ENCODE measurements around the gene ZBTB7C.

- TF ChIP-seq, protein P1, sequence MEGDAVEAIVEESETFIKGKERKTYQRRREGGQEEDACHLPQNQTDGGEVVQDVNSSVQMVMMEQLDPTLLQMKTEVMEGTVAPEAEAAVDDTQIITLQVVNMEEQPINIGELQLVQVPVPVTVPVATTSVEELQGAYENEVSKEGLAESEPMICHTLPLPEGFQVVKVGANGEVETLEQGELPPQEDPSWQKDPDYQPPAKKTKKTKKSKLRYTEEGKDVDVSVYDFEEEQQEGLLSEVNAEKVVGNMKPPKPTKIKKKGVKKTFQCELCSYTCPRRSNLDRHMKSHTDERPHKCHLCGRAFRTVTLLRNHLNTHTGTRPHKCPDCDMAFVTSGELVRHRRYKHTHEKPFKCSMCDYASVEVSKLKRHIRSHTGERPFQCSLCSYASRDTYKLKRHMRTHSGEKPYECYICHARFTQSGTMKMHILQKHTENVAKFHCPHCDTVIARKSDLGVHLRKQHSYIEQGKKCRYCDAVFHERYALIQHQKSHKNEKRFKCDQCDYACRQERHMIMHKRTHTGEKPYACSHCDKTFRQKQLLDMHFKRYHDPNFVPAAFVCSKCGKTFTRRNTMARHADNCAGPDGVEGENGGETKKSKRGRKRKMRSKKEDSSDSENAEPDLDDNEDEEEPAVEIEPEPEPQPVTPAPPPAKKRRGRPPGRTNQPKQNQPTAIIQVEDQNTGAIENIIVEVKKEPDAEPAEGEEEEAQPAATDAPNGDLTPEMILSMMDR (IDR thresholded peaks at IDR 0.05) = no peak
- TF ChIP-seq POLR2AphosphoS5 (IDR thresholded peaks at IDR 0.05) (no peak), POLR2A (IDR thresholded peaks at IDR 0.05) (no peak)
Measured at GRCh38 chr18:48317781-48318381, 91.3 kb downstream of the ZBTB7C start.
